Activated CD4-positive, alpha-beta T cell treated with anti-CD3 and anti-CD28 coated beads for 48 hours (primary cell): ENCODE results near the gene ELOB.

Source experiments
- DNase-seq: peaks from one replicate; pipeline ENCODE4 v3.0.0-alpha.2; 2020

ELOB gene

GRCh38 chr16:2809149-2809760 lies 32.2 kb upstream of the ELOB start:
- DNase-seq = no peak

GRCh38 chr16:2808181-2808580 lies 31.1 kb upstream of the ELOB start:
- DNase-seq = no peak

GRCh38 chr16:2806286-2806685 lies 29.2 kb upstream of the ELOB start:
- no peak for DNase-seq

- no peak for DNase-seq
These were observed 27.6 kb upstream of the ELOB start for GRCh38 chr16:2804728-2805127.

- DNase-seq = no peak
These were observed 26.6 kb upstream of the ELOB start for GRCh38 chr16:2803545-2804195.

- no peak for DNase-seq
These were observed 22.8 kb upstream of the ELOB start for GRCh38 chr16:2799859-2800226.

GRCh38 chr16:2799205-2799858 lies 22.3 kb upstream of the ELOB start:
- DNase-seq = no peak

- no peak for DNase-seq
These were observed 21.7 kb upstream of the ELOB start for GRCh38 chr16:2798723-2799204.

- no peak for DNase-seq
These were observed 18.5 kb upstream of the ELOB start for GRCh38 chr16:2795395-2796143.

GRCh38 chr16:2792940-2793339 lies 15.9 kb upstream of the ELOB start:
- no peak for DNase-seq

GRCh38 chr16:2791174-2791573 lies 14.1 kb upstream of the ELOB start:
- DNase-seq = no peak

- DNase-seq = no peak
These were observed 13.6 kb upstream of the ELOB start for GRCh38 chr16:2790631-2791030.

- no peak for DNase-seq
These were observed 10.9 kb upstream of the ELOB start for GRCh38 chr16:2787961-2788360.

- no peak for DNase-seq
These were observed 10.3 kb upstream of the ELOB start, which contains the start of gene PRSS33 for GRCh38 chr16:2787406-2787805. TSS of gene PRSS33 (minus strand) at chr16:2787560. CDS start at chr16:2786547, 1,013 bp downstream.

- no peak for DNase-seq
These were observed 9.7 kb upstream of the ELOB start for GRCh38 chr16:2786826-2787151.

- DNase-seq = no peak
These were observed 9.2 kb upstream of the ELOB start for GRCh38 chr16:2786061-2786825.

GRCh38 chr16:2785101-2785991 lies 8.3 kb upstream of the ELOB start:
- peak; percentile 51 for DNase-seq

GRCh38 chr16:2784358-2785100 lies 7.4 kb upstream of the ELOB start:
- no peak for DNase-seq

- no peak for DNase-seq
These were observed 6.7 kb upstream of the ELOB start for GRCh38 chr16:2783581-2784357.
